Astrocyte (in vitro differentiated cells and primary cell): ENCODE measurements around the gene NR1D1.

Experiments used
- CTCF ChIP-seq: IDR thresholded peaks from 2 replicates; pipeline ENCODE4 v1.5.1; 2011; ENCODE audit warnings: low read depth, mild to moderate bottlenecking, inconsistent platforms, low read length, moderate library complexity; ENCODE audit not compliant: insufficient read depth
- EZH2 ChIP-seq: IDR thresholded peaks from 2 replicates; pipeline ENCODE4 v1.6.1; 2012; ENCODE audit warnings: mild to moderate bottlenecking, low read length, inconsistent platforms; ENCODE audit not compliant: insufficient read depth

- no peak for TF ChIP-seq CTCF
- no peak for TF ChIP-seq EZH2
Observed at GRCh38 chr17:40097087-40097486, 3.3 kb downstream of the NR1D1 start.
